Measurements from ENCODE around the gene C20orf202.

- no peak for TF ChIP-seq EZH2phosphoT487 (IDR thresholded peaks at IDR 0.05; ENCODE audit: borderline replicate concordance)
- TF ChIP-seq CTCF (IDR thresholded peaks at IDR 0.05 in 2 of 3, conservative IDR thresholded peaks at IDR 0.05 in 1 of 3; ENCODE audit: borderline replicate concordance in 1 of 3, insufficient read depth in 1 of 3, low read depth in 2 of 3, low read length in 2 of 3) = no peak
Observed at GRCh38 chr20:1212023-1212422, 8.8 kb downstream of the C20orf202 start.

All from HCT116 (cell line).